Amygdala (tissue), 56 donors: ENCODE measurements around the gene GAK.

ENCODE experiments used
- DNase-seq, 56 donors: peaks; one replicate each; lab custom pipeline; 2025; lab: John Stamatoyannopoulos, UW

GAK gene

GRCh38 chr4:875818-876423 is 56.2 kb downstream of the GAK start:
- DNase-seq, result no peak

GRCh38 chr4:874971-875817 is 56.9 kb downstream of the GAK start:
- DNase-seq, result peak in 1 of 56 donors; percentile 13

GRCh38 chr4:874056-874455 is 58.1 kb downstream of the GAK start:
- no peak for DNase-seq

GRCh38 chr4:872241-872981 is 59.7 kb downstream of the GAK start:
- DNase-seq, result peak in 26 of 56 donors; percentile 5 to 78 (median 35)

- no peak for DNase-seq
Measured at GRCh38 chr4:871484-871883, 60.6 kb downstream of the GAK start.

GRCh38 chr4:870951-871350 is 61.2 kb downstream of the GAK start:
- DNase-seq, result no peak

GRCh38 chr4:869776-870175 is 62.3 kb downstream of the GAK start:
- DNase-seq, result no peak

GRCh38 chr4:868421-868820 is 63.7 kb downstream of the GAK start:
- DNase-seq, result no peak

GRCh38 chr4:867526-868250 is 64.4 kb downstream of the GAK start:
- no peak for DNase-seq

- DNase-seq, result peak in 13 of 56 donors; percentile 11 to 46 (median 25)
Measured at GRCh38 chr4:866761-867390, 65.2 kb downstream of the GAK start.

- no peak for DNase-seq
Measured at GRCh38 chr4:866068-866760, 65.9 kb downstream of the GAK start.

- DNase-seq, result no peak
Measured at GRCh38 chr4:865572-865971, 66.5 kb downstream of the GAK start.

- DNase-seq, result no peak
Measured at GRCh38 chr4:865121-865465, 67.0 kb downstream of the GAK start.

- no peak for DNase-seq
Measured at GRCh38 chr4:864456-865120, 67.5 kb downstream of the GAK start.

- no peak for DNase-seq
Measured at GRCh38 chr4:860561-860960, 71.6 kb downstream of the GAK start.

GRCh38 chr4:859496-859895 is 72.6 kb downstream of the GAK start:
- DNase-seq, result no peak

- no peak for DNase-seq
Measured at GRCh38 chr4:858831-859451, 73.2 kb downstream of the GAK start.

GRCh38 chr4:858041-858481 is 74.1 kb downstream of the GAK start:
- no peak for DNase-seq

- no peak for DNase-seq
Measured at GRCh38 chr4:857461-857860, 74.7 kb downstream of the GAK start.
